ENCODE data around the gene AP3B1.

GRCh38 chr5:77972469-77973252 is 321.8 kb downstream of the AP3B1 start:
- TF ChIP-seq CTCF (IDR thresholded peaks at IDR 0.05; ENCODE audit: borderline replicate concordance, extremely low read depth, low read length, poor library complexity, severe bottlenecking), result no peak
- no peak for TF ChIP-seq EZH2 (IDR thresholded peaks at IDR 0.05; ENCODE audit: borderline replicate concordance, low read depth, low read length, severe bottlenecking)
